HL-60 (cell line): Measurements from ENCODE around the gene GYG1.

Experiments
- DNase-seq, 2 experiments: peaks; one replicate each; pipeline ENCODE4 v3.0.0-alpha.2; 2010 to 2020; ENCODE audit warnings: low read depth in 1 of 2, low spot score in 1 of 2
- H3K27ac ChIP-seq: fragments of 250-450 bp; sonication (Bioruptor Pico); replicated peaks from 2 replicates; pipeline ENCODE4 v1.5.1; 2020; ENCODE audit warnings: mild to moderate bottlenecking, moderate library complexity
- H3K27me3 ChIP-seq: fragments of 250-450 bp; sonication (Bioruptor Pico); 2 replicates; pipeline ENCODE4 v1.5.1; 2021; ENCODE audit warnings: mild to moderate bottlenecking, moderate library complexity; ENCODE audit not compliant: insufficient read depth, poor library complexity, severe bottlenecking
- H3K4me3 ChIP-seq: replicated peaks from 2 replicates; pipeline ENCODE4 v1.5.1; 2011; ENCODE audit warnings: mild to moderate bottlenecking, control low read depth, low read length; ENCODE audit not compliant: insufficient read depth
- GABPA ChIP-seq: IDR thresholded peaks from 2 replicates; pipeline ENCODE4 v1.6.1; 2012; ENCODE audit warnings: low read depth
- POLR2AphosphoS5 ChIP-seq: IDR thresholded peaks from 2 replicates; pipeline ENCODE4 v1.6.1; 2012; ENCODE audit warnings: low read depth
- SPI1 ChIP-seq: IDR thresholded peaks from 2 replicates; pipeline ENCODE4 v1.6.1; 2012; ENCODE audit warnings: low read depth, mild to moderate bottlenecking, borderline replicate concordance
- TF ChIP-seq, protein P1 (sequence below): IDR thresholded peaks from one replicate; pipeline ENCODE4 v1.5.1; 2011; ENCODE audit warnings: low read length, control low read depth, inconsistent platforms; ENCODE audit not compliant: insufficient read depth
- TF ChIP-seq, protein P2 (sequence below): IDR thresholded peaks from 2 replicates; pipeline ENCODE4 v1.6.1; 2012; ENCODE audit warnings: low read depth; ENCODE audit not compliant: insufficient replicate concordance

Gene GYG1

DNA sequence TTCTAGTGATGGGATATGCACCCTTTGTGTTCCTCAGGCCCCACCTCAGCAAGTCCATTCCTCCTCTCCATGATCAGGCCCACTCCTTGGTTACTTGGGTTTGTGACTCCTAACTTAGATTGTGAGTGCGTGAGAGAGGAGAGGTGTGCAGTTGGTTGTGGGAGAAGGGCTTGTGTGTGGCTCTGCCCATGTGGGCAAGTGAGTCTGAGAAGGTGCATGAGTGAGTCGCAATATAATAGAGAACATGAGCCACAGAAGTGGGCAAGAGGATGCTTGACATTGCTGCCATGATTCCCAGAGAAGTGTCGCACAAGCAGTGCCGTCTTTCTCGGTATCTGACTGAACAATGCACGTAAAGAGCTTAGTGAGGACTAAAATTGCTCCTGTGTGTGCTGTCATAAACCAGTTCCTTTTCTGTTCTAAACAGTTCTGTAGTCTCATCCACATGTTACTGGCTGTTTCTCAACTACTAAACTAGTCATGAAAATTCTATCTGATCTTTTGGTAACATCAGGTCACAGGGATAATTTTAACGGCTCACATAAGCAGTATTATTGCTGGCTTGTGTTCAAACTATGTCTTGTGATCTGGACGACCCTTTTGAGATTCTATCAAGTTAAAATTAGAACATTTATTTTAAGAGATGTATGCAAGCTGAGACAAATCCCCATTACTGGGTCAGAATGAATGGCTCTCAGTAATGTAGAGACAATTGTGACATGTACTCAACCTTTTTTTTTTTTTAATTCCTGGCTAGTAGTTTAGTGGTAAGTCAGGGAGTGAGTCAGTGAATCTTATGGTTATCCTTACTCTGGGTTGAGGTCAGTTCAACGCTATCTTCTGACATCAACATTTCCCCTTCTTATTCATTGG, 25.6 kb downstream of the GYG1 start:
- TF ChIP-seq, protein P1, sequence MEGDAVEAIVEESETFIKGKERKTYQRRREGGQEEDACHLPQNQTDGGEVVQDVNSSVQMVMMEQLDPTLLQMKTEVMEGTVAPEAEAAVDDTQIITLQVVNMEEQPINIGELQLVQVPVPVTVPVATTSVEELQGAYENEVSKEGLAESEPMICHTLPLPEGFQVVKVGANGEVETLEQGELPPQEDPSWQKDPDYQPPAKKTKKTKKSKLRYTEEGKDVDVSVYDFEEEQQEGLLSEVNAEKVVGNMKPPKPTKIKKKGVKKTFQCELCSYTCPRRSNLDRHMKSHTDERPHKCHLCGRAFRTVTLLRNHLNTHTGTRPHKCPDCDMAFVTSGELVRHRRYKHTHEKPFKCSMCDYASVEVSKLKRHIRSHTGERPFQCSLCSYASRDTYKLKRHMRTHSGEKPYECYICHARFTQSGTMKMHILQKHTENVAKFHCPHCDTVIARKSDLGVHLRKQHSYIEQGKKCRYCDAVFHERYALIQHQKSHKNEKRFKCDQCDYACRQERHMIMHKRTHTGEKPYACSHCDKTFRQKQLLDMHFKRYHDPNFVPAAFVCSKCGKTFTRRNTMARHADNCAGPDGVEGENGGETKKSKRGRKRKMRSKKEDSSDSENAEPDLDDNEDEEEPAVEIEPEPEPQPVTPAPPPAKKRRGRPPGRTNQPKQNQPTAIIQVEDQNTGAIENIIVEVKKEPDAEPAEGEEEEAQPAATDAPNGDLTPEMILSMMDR = no peak
- no peak for TF ChIP-seq GABPA
- no peak for TF ChIP-seq SPI1
- no peak for TF ChIP-seq POLR2AphosphoS5
- TF ChIP-seq, protein P2, sequence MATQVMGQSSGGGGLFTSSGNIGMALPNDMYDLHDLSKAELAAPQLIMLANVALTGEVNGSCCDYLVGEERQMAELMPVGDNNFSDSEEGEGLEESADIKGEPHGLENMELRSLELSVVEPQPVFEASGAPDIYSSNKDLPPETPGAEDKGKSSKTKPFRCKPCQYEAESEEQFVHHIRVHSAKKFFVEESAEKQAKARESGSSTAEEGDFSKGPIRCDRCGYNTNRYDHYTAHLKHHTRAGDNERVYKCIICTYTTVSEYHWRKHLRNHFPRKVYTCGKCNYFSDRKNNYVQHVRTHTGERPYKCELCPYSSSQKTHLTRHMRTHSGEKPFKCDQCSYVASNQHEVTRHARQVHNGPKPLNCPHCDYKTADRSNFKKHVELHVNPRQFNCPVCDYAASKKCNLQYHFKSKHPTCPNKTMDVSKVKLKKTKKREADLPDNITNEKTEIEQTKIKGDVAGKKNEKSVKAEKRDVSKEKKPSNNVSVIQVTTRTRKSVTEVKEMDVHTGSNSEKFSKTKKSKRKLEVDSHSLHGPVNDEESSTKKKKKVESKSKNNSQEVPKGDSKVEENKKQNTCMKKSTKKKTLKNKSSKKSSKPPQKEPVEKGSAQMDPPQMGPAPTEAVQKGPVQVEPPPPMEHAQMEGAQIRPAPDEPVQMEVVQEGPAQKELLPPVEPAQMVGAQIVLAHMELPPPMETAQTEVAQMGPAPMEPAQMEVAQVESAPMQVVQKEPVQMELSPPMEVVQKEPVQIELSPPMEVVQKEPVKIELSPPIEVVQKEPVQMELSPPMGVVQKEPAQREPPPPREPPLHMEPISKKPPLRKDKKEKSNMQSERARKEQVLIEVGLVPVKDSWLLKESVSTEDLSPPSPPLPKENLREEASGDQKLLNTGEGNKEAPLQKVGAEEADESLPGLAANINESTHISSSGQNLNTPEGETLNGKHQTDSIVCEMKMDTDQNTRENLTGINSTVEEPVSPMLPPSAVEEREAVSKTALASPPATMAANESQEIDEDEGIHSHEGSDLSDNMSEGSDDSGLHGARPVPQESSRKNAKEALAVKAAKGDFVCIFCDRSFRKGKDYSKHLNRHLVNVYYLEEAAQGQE = no peak
- DNase-seq = no peak
- no peaks in the 10 kb centered on the region for H3K27me3 ChIP-seq
- H3K4me3 ChIP-seq = no peak overlapping the region
- no peak overlapping the region for H3K27ac ChIP-seq

DNA sequence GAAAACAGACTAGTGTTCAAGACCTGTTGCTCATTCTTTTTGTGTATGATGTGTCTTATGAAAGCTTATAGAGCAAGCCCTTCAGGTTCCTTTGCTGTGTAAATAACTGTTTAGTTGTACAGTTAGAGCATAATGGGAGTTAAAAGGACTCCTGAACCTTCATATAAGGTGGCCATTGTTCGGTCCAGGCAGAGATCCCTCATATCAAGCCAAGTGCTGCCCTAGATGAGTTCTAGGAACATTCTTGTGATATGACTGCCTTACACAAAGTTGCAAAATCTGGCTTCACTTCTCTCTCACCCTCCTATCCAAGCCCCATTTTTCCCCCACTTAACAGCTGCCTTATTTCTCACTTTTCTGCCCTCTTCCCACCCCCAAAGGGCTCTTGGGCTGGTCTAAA, 26.9 kb downstream of the GYG1 start:
- TF ChIP-seq, protein P1 = no peak
- DNase-seq = no peak
- Histone ChIP-seq H3K27me3 (no peaks in the 10 kb centered on the region), H3K4me3 (no peak overlapping the region), H3K27ac (no peak overlapping the region)

DNA sequence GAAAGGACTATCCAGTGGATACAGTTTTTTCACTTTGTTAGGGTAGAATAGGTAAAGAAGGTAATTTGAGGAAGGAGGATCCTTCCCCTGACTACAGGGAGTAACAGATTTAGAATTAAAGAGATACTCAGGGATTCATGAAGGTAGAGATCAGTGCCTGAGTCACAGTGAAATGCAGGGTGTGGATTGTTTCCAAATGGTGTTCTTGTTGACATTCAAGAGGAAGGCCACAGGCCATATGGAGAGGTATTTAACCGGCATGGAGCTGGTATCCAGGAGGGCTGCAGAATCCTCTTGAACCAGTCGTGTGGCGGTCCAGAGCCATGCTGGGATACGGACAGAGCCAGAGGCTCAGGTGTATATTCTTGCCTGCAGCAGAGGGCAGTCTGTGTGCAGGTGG, 28.2 kb downstream of the GYG1 start:
- Histone ChIP-seq H3K27ac (no peak overlapping the region), H3K4me3 (no peak overlapping the region), H3K27me3 (no peaks in the 10 kb centered on the region)
- no peak for DNase-seq
- TF ChIP-seq, protein P1 = no peak
- TF ChIP-seq GABPA (no peak), POLR2AphosphoS5 (no peak), SPI1 (no peak)
- TF ChIP-seq, protein P2 = no peak
